Activated T-helper 2 cell treated with anti-CD3 and anti-CD28 coated beads, Interferon-gamma antibody, Interleukin-2, Interleukin-4, amounts not matched to agents 10 μg/mL and 5 μg/mL and 100 μg/mL, durations not matched to agents 14 hours and 24 hours and 36 hours (primary cell): ENCODE measurements around the gene CCR9. TPM values are rescaled to one million over a fixed set of nuclear protein-coding genes. Genes with fewer than 3 reads are reported as not detected.

ENCODE experiments used
- DNase-seq: peaks from one replicate; pipeline ENCODE4 v3.0.0; 2021; ENCODE audit warnings: low spot score
- H3K27ac Mint-ChIP-seq: one replicate; pipeline ENCODE4 v1.8.0; 2021; ENCODE audit warnings: mixed read lengths
- H3K27me3 Mint-ChIP-seq: one replicate; pipeline ENCODE4 v1.8.0; 2021; ENCODE audit warnings: low read depth, mixed read lengths
- H3K36me3 Mint-ChIP-seq: one replicate; pipeline ENCODE4 v1.8.0; 2021; ENCODE audit warnings: low read depth, mixed read lengths
- H3K4me1 Mint-ChIP-seq: one replicate; pipeline ENCODE4 v1.8.0; 2021; ENCODE audit warnings: low read depth, mixed read lengths
- H3K4me3 Mint-ChIP-seq: one replicate; pipeline ENCODE4 v1.8.0; 2021; ENCODE audit warnings: low read depth, mild to moderate bottlenecking, moderate library complexity, mixed read lengths
- H3K9me3 Mint-ChIP-seq: one replicate; pipeline ENCODE4 v1.8.0; 2021; ENCODE audit warnings: mixed read lengths
- intact Hi-C: fragments of 100-400 bp; cut with micrococcal nuclease; formaldehyde crosslinking; loops from one replicate; pipeline ENCODE4 v1.15.1; 2023
- total RNA-seq: library from RNA; stranded (reverse); gene quantifications from 2 replicates; pipeline ENCODE4 v1.2.3, GENCODE V29; 2022

Gene CCR9
- total RNA-seq, 1 donor from 2014 or later: not detected

DNA sequence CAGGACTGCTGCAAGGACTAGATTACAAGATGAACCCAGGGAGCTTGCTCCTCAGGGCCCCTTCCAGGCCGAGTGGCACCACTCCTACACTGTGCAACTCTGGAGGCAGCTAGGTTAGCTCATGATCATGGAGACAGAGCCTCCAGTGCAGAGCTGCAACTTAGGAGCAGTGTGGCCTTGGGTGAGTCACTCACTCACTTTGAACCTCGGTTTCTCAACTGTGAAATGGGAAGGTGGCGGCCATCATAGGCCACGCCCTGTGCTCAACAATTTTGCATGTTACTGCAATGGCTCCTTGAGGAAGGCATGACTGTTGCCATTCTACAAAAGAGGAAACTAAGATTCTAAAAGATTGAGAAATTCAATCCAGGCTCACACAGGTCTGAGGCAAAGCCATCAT lies 45.8 kb downstream of the CCR9 start:
- Mint-ChIP-seq H3K27ac (no peak overlapping the region), H3K4me1 (no peaks in the 10 kb centered on the region), H3K36me3 (peaks cover 93% of the 10 kb centered on the region), H3K4me3 (no peak overlapping the region), H3K27me3 (no peaks in the 10 kb centered on the region), H3K9me3 (no peaks in the 10 kb centered on the region)
- intact Hi-C loops: no loop called here
- no peak for DNase-seq

DNA sequence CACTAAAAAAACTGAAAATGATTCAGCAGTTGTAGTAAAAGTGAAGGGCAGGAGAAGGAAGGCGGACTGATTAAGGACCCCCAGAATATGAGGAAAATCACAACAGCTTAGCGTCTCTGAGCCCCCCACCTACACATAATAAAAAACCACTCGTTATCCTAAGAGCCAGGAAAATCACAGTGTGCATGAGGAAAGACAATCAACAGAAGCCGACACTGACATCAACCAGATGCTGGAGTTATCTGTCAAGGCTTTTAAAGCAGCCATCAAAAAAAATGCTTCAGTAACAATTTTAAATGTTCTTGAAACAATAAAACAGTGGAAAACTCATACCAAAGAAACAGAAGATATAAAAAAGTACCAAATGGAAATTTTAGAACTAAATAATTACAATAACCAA lies 47.2 kb downstream of the CCR9 start:
- peaks cover 92% of the 10 kb centered on the region for H3K36me3 Mint-ChIP-seq
- intact Hi-C loops: no loop called here
- H3K9me3 Mint-ChIP-seq: no peaks in the 10 kb centered on the region
- no peaks in the 10 kb centered on the region for H3K27me3 Mint-ChIP-seq
- H3K4me3 Mint-ChIP-seq: no peak overlapping the region
- DNase-seq: no peak
- no peak overlapping the region for H3K27ac Mint-ChIP-seq
- H3K4me1 Mint-ChIP-seq: no peaks in the 10 kb centered on the region

DNA sequence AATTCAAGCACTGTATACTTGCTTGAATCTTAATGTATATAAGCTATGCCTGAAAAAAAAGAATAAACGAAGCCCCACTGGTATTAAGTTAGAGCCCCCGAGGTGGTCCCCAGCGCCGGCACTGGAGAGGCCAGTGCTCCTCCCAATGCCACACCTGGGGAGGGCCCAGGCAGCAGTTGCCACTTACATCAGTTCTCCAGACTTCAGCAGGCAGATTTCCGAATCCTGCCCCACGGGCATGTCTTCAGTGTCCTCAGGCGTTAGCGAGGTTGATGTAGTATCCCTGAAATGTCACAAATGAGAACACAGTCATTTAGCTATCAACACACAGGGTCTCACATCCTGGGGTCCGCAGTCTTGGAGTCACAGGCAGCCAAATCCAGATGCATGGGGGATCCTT lies 49.9 kb downstream of the CCR9 start:
- peaks cover 86% of the 10 kb centered on the region for H3K36me3 Mint-ChIP-seq
- intact Hi-C loops: no loop called here
- H3K4me3 Mint-ChIP-seq: no peak overlapping the region
- H3K27ac Mint-ChIP-seq: no peak overlapping the region
- peaks cover 22% of the 10 kb centered on the region for H3K4me1 Mint-ChIP-seq
- DNase-seq: no peak
- peaks cover 3% of the 10 kb centered on the region for H3K9me3 Mint-ChIP-seq
- H3K27me3 Mint-ChIP-seq: no peaks in the 10 kb centered on the region

GRCh38 chr3:45937206-45938042 lies 51.1 kb downstream of the CCR9 start:
- no peaks in the 10 kb centered on the region for H3K27me3 Mint-ChIP-seq
- H3K4me1 Mint-ChIP-seq: peaks cover 30% of the 10 kb centered on the region
- no peak overlapping the region for H3K4me3 Mint-ChIP-seq
- intact Hi-C loops: loop anchor here (1.0 kb wide), 2 partner anchors 27 to 141 kb away; no protein-coding TSS in a partner anchor
- no peak for DNase-seq
- peaks cover 85% of the 10 kb centered on the region for H3K36me3 Mint-ChIP-seq
- H3K27ac Mint-ChIP-seq: no peak overlapping the region
- peaks cover 3% of the 10 kb centered on the region for H3K9me3 Mint-ChIP-seq

GRCh38 chr3:45938043-45938435 lies 51.7 kb downstream of the CCR9 start:
- peaks cover 36% of the 10 kb centered on the region for H3K4me1 Mint-ChIP-seq
- intact Hi-C loops: loop anchor here (1.0 kb wide), 2 partner anchors 26 to 140 kb away; no protein-coding TSS in a partner anchor
- no peak for DNase-seq
- H3K36me3 Mint-ChIP-seq: peaks cover 81% of the 10 kb centered on the region
- no peak overlapping the region for H3K27ac Mint-ChIP-seq
- H3K9me3 Mint-ChIP-seq: peaks cover 3% of the 10 kb centered on the region
- no peaks in the 10 kb centered on the region for H3K27me3 Mint-ChIP-seq
- no peak overlapping the region for H3K4me3 Mint-ChIP-seq

DNA sequence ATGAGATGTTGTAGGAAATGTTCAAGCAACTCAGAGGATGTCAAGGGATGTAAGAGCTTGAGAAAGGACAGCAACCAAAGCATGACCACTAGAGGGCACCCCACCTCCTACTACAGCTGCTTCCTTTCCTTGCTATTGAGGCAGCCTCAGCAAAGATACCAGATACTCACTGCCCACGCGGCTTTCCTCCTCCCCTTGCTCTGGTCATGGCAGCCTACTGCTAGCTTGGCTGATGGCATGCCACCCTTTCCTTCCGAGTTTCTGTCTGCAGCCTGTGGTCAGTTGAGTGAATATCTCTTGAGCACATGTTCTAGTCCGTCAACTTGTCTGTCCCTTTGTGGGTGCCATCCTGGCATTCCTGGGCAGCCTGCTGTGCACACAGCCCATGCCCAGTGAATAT lies 52.5 kb downstream of the CCR9 start:
- Mint-ChIP-seq H3K27ac (no peak overlapping the region), H3K4me1 (peaks cover 44% of the 10 kb centered on the region), H3K27me3 (no peaks in the 10 kb centered on the region), H3K36me3 (peaks cover 80% of the 10 kb centered on the region), H3K9me3 (peaks cover 3% of the 10 kb centered on the region), H3K4me3 (no peak overlapping the region)
- intact Hi-C loops: loop anchor here (1.0 kb wide), 2 partner anchors 25 to 139 kb away; no protein-coding TSS in a partner anchor
- peak; percentile 75 for DNase-seq

- no peaks in the 10 kb centered on the region for H3K27me3 Mint-ChIP-seq
- DNase-seq: no peak
These were observed 53.0 kb downstream of the CCR9 start for GRCh38 chr3:45939341-45939771.

GRCh38 chr3:45940004-45940780 lies 53.8 kb downstream of the CCR9 start:
- intact Hi-C loops: loop anchor here (5.0 to 10.0 kb wide), 2 partner anchors 345 to 432 kb away; partner anchors contain the start of gene CCR5

More at GRCh38 chr3:45939341-45939771, 53.0 kb downstream of the CCR9 start:
- Mint-ChIP-seq H3K4me3 (no peak overlapping the region), H3K9me3 (peaks cover 3% of the 10 kb centered on the region), H3K36me3 (peaks cover 77% of the 10 kb centered on the region), H3K4me1 (peaks cover 46% of the 10 kb centered on the region), H3K27ac (no peak overlapping the region)
- intact Hi-C loops: no loop called here

DNA sequence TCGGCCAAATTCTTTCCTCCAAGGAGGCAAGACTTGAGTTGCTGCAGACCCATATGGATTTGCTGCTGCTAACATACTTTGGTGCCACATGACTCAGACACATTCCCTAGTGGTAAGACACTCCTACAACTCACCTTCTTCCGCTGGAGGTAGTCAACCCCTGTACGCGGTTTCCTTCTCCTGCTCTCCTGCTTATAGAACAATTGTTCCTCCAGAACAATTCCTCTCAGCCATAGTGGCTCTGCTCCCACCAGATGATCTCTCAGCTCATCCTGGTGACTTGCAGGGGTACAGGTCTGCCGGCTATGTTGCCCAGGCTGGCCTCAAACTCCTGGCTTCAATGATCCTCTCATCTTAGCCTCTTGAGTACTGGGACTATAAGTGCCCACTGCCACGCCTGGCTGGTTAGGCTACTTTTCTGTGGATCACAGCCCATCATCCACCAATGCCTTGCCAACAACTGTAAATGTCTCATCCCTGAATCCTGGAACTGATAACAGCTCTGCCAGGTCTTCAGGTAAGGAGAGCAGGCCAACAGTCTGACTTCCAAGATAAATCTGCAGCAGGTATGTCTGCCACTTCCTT lies 54.5 kb downstream of the CCR9 start:
- Mint-ChIP-seq H3K36me3 (peaks cover 75% of the 10 kb centered on the region), H3K27ac (no peak overlapping the region), H3K4me1 (peaks cover 57% of the 10 kb centered on the region), H3K9me3 (peaks cover 3% of the 10 kb centered on the region), H3K4me3 (no peak overlapping the region), H3K27me3 (no peaks in the 10 kb centered on the region)
- intact Hi-C loops: loop anchor here (5.0 to 10.0 kb wide), 2 partner anchors 344 to 431 kb away; partner anchors contain the start of gene CCR5
- DNase-seq: no peak

More at GRCh38 chr3:45940004-45940780, 53.8 kb downstream of the CCR9 start:
- H3K4me3 Mint-ChIP-seq: no peak overlapping the region
- H3K9me3 Mint-ChIP-seq: peaks cover 3% of the 10 kb centered on the region
- no peak for DNase-seq
- H3K27ac Mint-ChIP-seq: no peak overlapping the region
- peaks cover 75% of the 10 kb centered on the region for H3K36me3 Mint-ChIP-seq
- peaks cover 53% of the 10 kb centered on the region for H3K4me1 Mint-ChIP-seq
- H3K27me3 Mint-ChIP-seq: no peaks in the 10 kb centered on the region

DNA sequence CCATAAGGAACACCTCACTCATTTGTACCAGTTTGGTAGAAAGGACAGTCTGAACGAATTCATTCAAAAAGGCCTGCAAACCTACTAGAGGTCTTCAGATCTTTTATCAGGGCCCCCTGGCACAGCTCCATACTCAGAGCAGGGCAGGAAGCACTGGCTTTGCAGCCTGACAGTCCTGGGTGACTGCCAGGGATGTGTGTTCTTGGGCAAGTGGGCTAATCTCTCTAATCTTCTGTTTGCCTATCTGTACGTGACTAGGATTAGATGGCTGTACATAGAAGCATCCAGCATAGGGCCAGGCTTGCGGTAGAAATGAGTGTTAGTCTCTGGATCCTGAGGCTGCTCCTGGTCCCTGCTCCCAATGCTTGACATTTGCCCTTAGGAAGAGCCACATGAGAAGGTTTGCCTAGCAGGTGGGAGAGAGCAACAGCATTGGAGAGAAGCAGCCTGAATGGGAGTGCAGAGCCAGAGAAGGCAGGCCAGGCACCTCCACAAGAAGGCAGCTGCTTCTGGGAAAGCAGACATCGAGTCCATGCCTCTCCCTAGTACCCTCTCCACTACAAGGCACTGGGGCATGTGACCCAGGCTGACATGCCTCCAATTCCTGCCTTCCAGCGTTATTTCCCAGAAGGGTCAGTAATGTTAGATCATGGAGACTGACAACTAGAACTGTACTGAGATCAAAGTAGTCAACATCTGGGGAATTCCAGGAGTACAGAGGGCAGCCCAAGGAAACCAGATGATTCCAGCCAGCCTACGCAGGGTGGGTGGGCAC lies 55.9 kb downstream of the CCR9 start:
- Mint-ChIP-seq H3K4me3 (no peak overlapping the region), H3K27me3 (no peaks in the 10 kb centered on the region)
- intact Hi-C loops: loop anchor here (2.0 to 10.0 kb wide), 3 partner anchors 77 to 430 kb away; partner anchors contain the start of gene CCR5

DNA sequence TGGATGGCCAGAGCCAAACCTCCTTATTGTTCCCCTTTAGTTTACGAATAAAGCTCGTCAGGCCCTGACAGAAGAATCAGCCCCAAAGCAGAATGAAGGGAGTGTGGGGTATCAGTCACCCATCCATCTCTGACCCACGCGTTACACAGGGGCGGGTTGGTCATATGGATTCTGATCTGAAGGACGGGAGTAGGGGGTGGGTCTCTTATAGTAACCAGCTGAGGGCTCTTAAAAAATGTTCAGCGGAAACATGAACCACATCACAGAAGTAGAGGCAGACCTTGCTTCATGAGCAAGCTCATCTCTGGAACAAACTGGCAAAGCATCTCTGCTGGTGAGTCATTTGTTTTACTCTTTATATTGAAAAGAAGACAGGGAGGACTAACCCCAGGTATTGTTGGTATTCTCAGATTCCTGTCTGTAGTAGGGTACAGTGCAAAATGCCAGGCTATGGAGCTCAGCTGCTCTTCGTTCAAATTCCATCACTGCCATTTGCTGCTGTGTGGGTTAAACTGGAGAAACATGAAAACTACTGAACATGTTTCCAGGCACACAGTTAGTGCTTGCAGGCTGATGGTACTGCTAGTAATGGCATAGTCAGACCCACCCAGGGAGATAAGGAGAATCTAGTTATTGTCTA lies 57.0 kb downstream of the CCR9 start, which contains the start of gene CXCR6:
TSS of gene CXCR6 (plus strand) at position 258 of the 640 bp plus-strand sequence. CDS start 3,018 bp downstream, outside the sequence.
- intact Hi-C loops: loop anchor here (1.0 to 10.0 kb wide), 8 partner anchors 21 to 429 kb away; partner anchors contain the start of gene CCR5
- Mint-ChIP-seq H3K27ac (peak within 1 kb of the TSS; percentile 82), H3K36me3 (peaks cover 78% of the 10 kb centered on the region), H3K27me3 (no peaks in the 10 kb centered on the region), H3K4me3 (peak within 1 kb of the TSS; percentile 75), H3K9me3 (peaks cover 3% of the 10 kb centered on the region), H3K4me1 (peaks cover 75% of the 10 kb centered on the region)
- peak; percentile 33 for DNase-seq

More for the DNA sequence above, 55.9 kb downstream of the CCR9 start:
- H3K4me1 Mint-ChIP-seq: peaks cover 68% of the 10 kb centered on the region
- DNase-seq: no peak
- H3K9me3 Mint-ChIP-seq: peaks cover 3% of the 10 kb centered on the region
- H3K27ac Mint-ChIP-seq: peak overlapping the region; percentile 82
- H3K36me3 Mint-ChIP-seq: peaks cover 78% of the 10 kb centered on the region
